Measurements from ENCODE around the gene WDPCP. TPM values are rescaled to one million over a fixed set of nuclear protein-coding genes. Genes with fewer than 3 reads are reported as not detected.

WDPCP gene
- total and polyA plus RNA-seq, 2 of the 13 experiments (the other 11 are each of a cell fraction or from before 2014, with no cell fraction given) = 2.9 to 5.2 TPM

GRCh38 chr2:63465633-63466032 is 122.6 kb downstream of the WDPCP start:
- POLR2A ChIA-PET = no interaction called here

More at GRCh38 chr2:63465633-63466032, 122.6 kb downstream of the WDPCP start:
- Histone ChIP-seq H4K20me1 (ENCODE audit: insufficient read depth, low read length) (no peaks in the 10 kb centered on the region), H3K4me1 (ENCODE audit: insufficient read depth, low read length) (no peaks in the 10 kb centered on the region), H3K79me2 (ENCODE audit: insufficient read depth, low read length) (no peaks in the 10 kb centered on the region), H3K27me3 (ENCODE audit: control insufficient read depth in 1 of 2, insufficient read depth in 2 of 2, low read length in 2 of 2) (no peaks in the 10 kb centered on the region), H3K4me2 (ENCODE audit: low read depth, low read length) (no peak overlapping the region), H3K9me3 (ENCODE audit: low read length) (no peaks in the 10 kb centered on the region), H3K4me3 (replicated peaks in 1 of 3; ENCODE audit: insufficient read depth in 1 of 3, low read depth in 2 of 3, low read length in 3 of 3) (no peak overlapping the region), H3K9ac (ENCODE audit: insufficient read depth, low read depth, low read length) (no peak overlapping the region), H3K27ac (ENCODE audit: extremely low read length, insufficient read depth, low read length) (no peak overlapping the region), H3K36me3 (replicated peaks in 1 of 2; ENCODE audit: control insufficient read depth in 1 of 2, insufficient read depth in 2 of 2, low read length in 2 of 2) (no peaks in the 10 kb centered on the region), H2AFZ (ENCODE audit: low read length) (no peak overlapping the region)
- no peak for DNase-seq (ENCODE audit: low spot score)
- in situ Hi-C loops (cut with HindIII; ENCODE audit: extremely low pct_ligation_motif_present, low pct_unique_long_range_greater_than_20kb) = no loop called here
- no peak for ATAC-seq
- CTCF ChIA-PET (ENCODE audit: low intra/inter-chr PET ratio, low total read pairs) = no interaction called here
- BruUV-seq (replicated peaks) = no TSS peak
- intact Hi-C loops (cut with micrococcal nuclease; ENCODE audit: unreplicated experiment) = no loop called here
- WGBS (ENCODE audit: low lambda C conversion rate) = 64% methylated on average over 1 of the region's 1 CpG
- no peak for FAIRE-seq
- TF ChIP-seq PBX2 (CRISPR knock-in tag; IDR thresholded peaks at IDR 0.05) (no peak), MAZ (IDR thresholded peaks at IDR 0.05; ENCODE audit: borderline replicate concordance, low read depth, low read length) (no peak), MAZ (CRISPR knock-in tag; IDR thresholded peaks at IDR 0.05; ENCODE audit: low read depth) (no peak), SP1 (IDR thresholded peaks at IDR 0.05) (no peak), SP1 (CRISPR knock-in tag; IDR thresholded peaks at IDR 0.05) (no peak), SIN3B (IDR thresholded peaks at IDR 0.05; ENCODE audit: low read length) (no peak), ZBTB44 (CRISPR knock-in tag; IDR thresholded peaks at IDR 0.05) (no peak)
- TF ChIP-seq, protein P1, sequence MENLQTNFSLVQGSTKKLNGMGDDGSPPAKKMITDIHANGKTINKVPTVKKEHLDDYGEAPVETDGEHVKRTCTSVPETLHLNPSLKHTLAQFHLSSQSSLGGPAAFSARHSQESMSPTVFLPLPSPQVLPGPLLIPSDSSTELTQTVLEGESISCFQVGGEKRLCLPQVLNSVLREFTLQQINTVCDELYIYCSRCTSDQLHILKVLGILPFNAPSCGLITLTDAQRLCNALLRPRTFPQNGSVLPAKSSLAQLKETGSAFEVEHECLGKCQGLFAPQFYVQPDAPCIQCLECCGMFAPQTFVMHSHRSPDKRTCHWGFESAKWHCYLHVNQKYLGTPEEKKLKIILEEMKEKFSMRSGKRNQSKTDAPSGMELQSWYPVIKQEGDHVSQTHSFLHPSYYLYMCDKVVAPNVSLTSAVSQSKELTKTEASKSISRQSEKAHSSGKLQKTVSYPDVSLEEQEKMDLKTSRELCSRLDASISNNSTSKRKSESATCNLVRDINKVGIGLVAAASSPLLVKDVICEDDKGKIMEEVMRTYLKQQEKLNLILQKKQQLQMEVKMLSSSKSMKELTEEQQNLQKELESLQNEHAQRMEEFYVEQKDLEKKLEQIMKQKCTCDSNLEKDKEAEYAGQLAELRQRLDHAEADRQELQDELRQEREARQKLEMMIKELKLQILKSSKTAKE (CRISPR knock-in tag; IDR thresholded peaks at IDR 0.05; ENCODE audit: borderline replicate concordance) = no peak

Data from HepG2 (cell line).